GM12878 (cell line): ENCODE data around the gene USP12. TPM values are rescaled to one million over a fixed set of nuclear protein-coding genes. Genes with fewer than 3 reads are reported as not detected.
A peak's percentile ranks its signal among the peaks of the same experiment; 100 is the strongest.

Experiments
- ATF3 ChIP-seq: IDR thresholded peaks from 2 replicates; pipeline ENCODE4 v1.6.1; 2011; ENCODE audit warnings: low read depth, mild to moderate bottlenecking, low read length, moderate library complexity, borderline replicate concordance; ENCODE audit errors: extremely low read depth
- CBX3 ChIP-seq: fragments of 200-600 bp; sonication (generic); IDR thresholded peaks from 2 replicates; pipeline ENCODE4 v1.6.1; 2016; ENCODE audit warnings: low read depth, borderline replicate concordance
- CEBPZ ChIP-seq: fragments of 150-350 bp; IDR thresholded peaks from 2 replicates; pipeline ENCODE4 v1.6.1; 2016; ENCODE audit warnings: low read depth, low read length
- CHD4 ChIP-seq: fragments of 200-600 bp; sonication (generic); IDR thresholded peaks from 2 replicates; pipeline ENCODE4 v1.6.1; 2016; ENCODE audit warnings: mild to moderate bottlenecking
- MAX ChIP-seq: IDR thresholded peaks from 2 replicates; pipeline ENCODE4 v1.6.1; 2012; ENCODE audit warnings: low read depth, low read length, improper control_type of control experiment
- NBN ChIP-seq: fragments of 450-650 bp; IDR thresholded peaks from 2 replicates; pipeline ENCODE4 v1.6.1; 2016
- NFYB ChIP-seq: IDR thresholded peaks from 2 replicates; pipeline ENCODE4 v1.6.1; 2011; ENCODE audit warnings: low read depth, mild to moderate bottlenecking, low read length, improper control_type of control experiment, moderate library complexity; ENCODE audit not compliant: insufficient read depth
- STAT3 ChIP-seq: IDR thresholded peaks from 2 replicates; pipeline ENCODE4 v1.6.1; 2011; ENCODE audit warnings: low read depth, low read length, improper control_type of control experiment
- ZBTB33 ChIP-seq: fragments of 450-650 bp; IDR thresholded peaks from 2 replicates; pipeline ENCODE4 v1.6.1; 2017; ENCODE audit warnings: mild to moderate bottlenecking
- ZNF217 ChIP-seq: fragments of 450-650 bp; IDR thresholded peaks from 2 replicates; pipeline ENCODE4 v1.6.1; 2017; ENCODE audit warnings: antibody characterized with exemption, mild to moderate bottlenecking
- ZNF592 ChIP-seq: fragments of 450-650 bp; IDR thresholded peaks from 2 replicates; pipeline ENCODE4 v1.6.1; 2017; ENCODE audit warnings: mild to moderate bottlenecking, moderate library complexity
- ZNF687 ChIP-seq: fragments of 450-650 bp; IDR thresholded peaks from 2 replicates; pipeline ENCODE4 v1.6.1; 2017; ENCODE audit warnings: mild to moderate bottlenecking, moderate library complexity
- polyA plus RNA-seq, 11 experiments: library from polyadenylated mRNA; depleted of rRNA in 4 of 11; unstranded in 6 of 11; stranded (reverse) in 5 of 11; fragments of >200 nt; fragmentation: Nextera tagmentation in 4 of 11; fragmentation: Illumina TruSeq in 1 of 11; extraction: Ambion mirVana in 4 of 11; extraction: Trizol in 1 of 11; gene quantifications; 1 replicate in 1 of 11; 2 replicates in 10 of 11; pipeline versions ENCODE4 v1.2.1 to v1.2.3, GENCODE V29; 2011 to 2016; ENCODE audit warnings: inconsistent platforms in 2 of 11, missing spikeins in 2 of 11, low read depth in 1 of 11
- total RNA-seq, 4 experiments: library from RNA; depleted of rRNA in 3 of 4; stranded (reverse); fragments of >200 nt in 3 of 4; fragmentation: Illumina TruSeq in 1 of 4; extraction: Trizol in 1 of 4; gene quantifications; 2 replicates each; pipeline versions ENCODE4 v1.2.1 to v1.2.3, GENCODE V29; 2013 to 2021

Gene USP12
- total and polyA plus RNA-seq, 10 of the 15 experiments (the other 5 are each of a cell fraction or from before 2014, with no cell fraction given), result 3.5 to 32.2 (median 24.6) TPM

- TF ChIP-seq ZNF687, result no peak
- TF ChIP-seq CBX3, result no peak
- no peak for TF ChIP-seq CEBPZ
- TF ChIP-seq NFYB, result no peak
- TF ChIP-seq STAT3, result no peak
- 0 out of 2 replicates have a peak, but pooled peaks have one; percentile 4 for TF ChIP-seq ZBTB33
- peak; percentile 88 for TF ChIP-seq ZNF217
- no peak for TF ChIP-seq MAX
- TF ChIP-seq NBN, result peak; percentile 78; the same call in 1 of the 2 replicates
- no peak for TF ChIP-seq CHD4
- TF ChIP-seq ZNF592, result no peak
- no peak for TF ChIP-seq ATF3
Measured at GRCh38 chr13:27147530-27148170, 24.0 kb downstream of the USP12 start (continued).
